SK-N-SH (cell line): Measurements from ENCODE around the gene SSR4. TPM values are rescaled to one million over a fixed set of nuclear protein-coding genes. Genes with fewer than 3 reads are reported as not detected.
A peak's percentile ranks its signal among the peaks of the same experiment; 100 is the strongest.

Experiments used
- CTCF ChIA-PET: fragments of 300-600, 350-600 bp; formaldehyde crosslinking; extraction: SDS; loops from one replicate; lab custom pipeline; 2021; lab: Yijun Ruan, JAX
- POLR2A ChIA-PET: fragments of 350-600 bp; sonication (Branson Sonifier 250); formaldehyde crosslinking; extraction: SDS; loops from one replicate; lab custom pipeline; 2020; ENCODE audit warnings: antibody characterized with exemption, inconsistent platforms; lab: Yijun Ruan, JAX
- DNase-seq: peaks from one replicate; pipeline ENCODE4 v3.0.0; 2012
- H2AFZ ChIP-seq: fragments of 200-600 bp; sonication (generic); 2 replicates; pipeline ENCODE4 v1.8.1; 2016; ENCODE audit warnings: antibody characterized with exemption, mild to moderate bottlenecking, low read depth
- H3F3A ChIP-seq: fragments of 200-600 bp; sonication (generic); replicated peaks from 2 replicates; pipeline ENCODE3; 2016; ENCODE audit warnings: antibody characterized with exemption, mild to moderate bottlenecking; ENCODE audit not compliant: insufficient read depth
- H3K27ac ChIP-seq, 2 experiments: fragments of 200-500 bp in 1 of 2; fragments of 200-600 bp in 1 of 2; sonication (Bioruptor generic) in 1 of 2; sonication (generic), shearing (Covaris generic) in 1 of 2; 2 replicates each; pipeline versions ENCODE4 v1.5.1 to v1.6.1; 2014 to 2016; ENCODE audit warnings: low read depth in 2 of 2, inconsistent platforms in 1 of 2, low read length in 1 of 2, mild to moderate bottlenecking in 1 of 2, mixed read lengths in 1 of 2
- H3K27me3 ChIP-seq: fragments of 200-600 bp; sonication (generic), shearing (Covaris generic); 2 replicates; pipeline ENCODE4 v1.6.1; 2016; ENCODE audit warnings: mixed run types; ENCODE audit not compliant: insufficient read depth
- H3K36me3 ChIP-seq, 2 experiments: fragments of 200-500 bp in 1 of 2; fragments of 200-600 bp in 1 of 2; sonication (Bioruptor generic) in 1 of 2; sonication (generic) in 1 of 2; replicated peaks in 1 of 2; 2 replicates each; pipeline versions ENCODE3 to v1.5.1; 2014 to 2016; ENCODE audit warnings: low read length in 1 of 2, mild to moderate bottlenecking in 1 of 2; ENCODE audit not compliant: insufficient read depth in 2 of 2, control insufficient read depth in 1 of 2
- H3K4me1 ChIP-seq, 2 experiments: fragments of 200-500 bp in 1 of 2; fragments of 200-600 bp in 1 of 2; sonication (Bioruptor generic) in 1 of 2; sonication (generic), shearing (Covaris generic) in 1 of 2; 2 replicates each; pipeline versions ENCODE4 v1.5.1 to v1.6.1; 2014 to 2016; ENCODE audit warnings: low read depth in 1 of 2, low read length in 1 of 2, mixed run types in 1 of 2; ENCODE audit not compliant: insufficient read depth in 2 of 2, control insufficient read depth in 1 of 2
- H3K4me2 ChIP-seq: fragments of 200-600 bp; sonication (generic), shearing (Covaris generic); 2 replicates; pipeline ENCODE4 v1.6.1; 2017; ENCODE audit warnings: mixed run types
- H3K4me3 ChIP-seq, 2 experiments: fragments of 200-500 bp in 1 of 2; fragments of 200-600 bp in 1 of 2; sonication (Bioruptor generic) in 1 of 2; sonication (generic), shearing (Covaris generic) in 1 of 2; 2 replicates each; pipeline versions ENCODE4 v1.5.1 to v1.8.1; 2014 to 2016; ENCODE audit warnings: low read depth in 2 of 2, inconsistent platforms in 1 of 2, low read length in 1 of 2, mild to moderate bottlenecking in 1 of 2, mixed read lengths in 1 of 2, moderate library complexity in 1 of 2
- H3K79me2 ChIP-seq: fragments of 200-600 bp; sonication (generic); 2 replicates; pipeline ENCODE4 v1.8.1; 2017; ENCODE audit warnings: mild to moderate bottlenecking; ENCODE audit not compliant: insufficient read depth
- H3K9ac ChIP-seq: fragments of 200-600 bp; sonication (generic); 2 replicates; pipeline ENCODE4 v1.6.1; 2017; ENCODE audit warnings: mixed run types
- H3K9me2 ChIP-seq: fragments of 200-600 bp; sonication (generic); 2 replicates; pipeline ENCODE4 v1.6.1; 2017; ENCODE audit warnings: mixed run types
- H3K9me3 ChIP-seq: fragments of 200-600 bp; sonication (generic); 2 replicates; pipeline ENCODE4 v1.6.1; 2017; ENCODE audit warnings: mixed run types, mild to moderate bottlenecking, moderate library complexity
- H4K20me1 ChIP-seq: fragments of 200-600 bp; sonication (generic); 2 replicates; pipeline ENCODE4 v1.6.1; 2017; ENCODE audit warnings: mild to moderate bottlenecking, mixed run types; ENCODE audit not compliant: insufficient read depth
- CHD2 ChIP-seq: fragments of 150-350 bp; IDR thresholded peaks from 2 replicates; pipeline ENCODE4 v1.6.1; 2018; ENCODE audit warnings: low read length; ENCODE audit not compliant: partially characterized antibody
- CTCF ChIP-seq: fragments of 200-600 bp; sonication (generic); IDR thresholded peaks from 2 replicates; pipeline ENCODE4 v1.6.1; 2017; ENCODE audit warnings: antibody characterized with exemption, mild to moderate bottlenecking, moderate library complexity
- ELF1 ChIP-seq: IDR thresholded peaks from 2 replicates; pipeline ENCODE4 v1.4.0; 2012
- FOXJ3 ChIP-seq: sonication (generic); formaldehyde crosslinking; IDR thresholded peaks from 2 replicates; pipeline ENCODE4 v1.5.1; 2020; ENCODE audit warnings: mild to moderate bottlenecking, missing genetic modification reagents
- FOXM1 ChIP-seq: IDR thresholded peaks from 2 replicates; pipeline ENCODE4 v1.4.0; 2012; ENCODE audit warnings: low read depth, mild to moderate bottlenecking
- GABPA ChIP-seq: IDR thresholded peaks from 2 replicates; pipeline ENCODE4 v1.4.0; 2012; ENCODE audit warnings: low read depth, mild to moderate bottlenecking
- GATA2 ChIP-seq: sonication (generic); formaldehyde crosslinking; IDR thresholded peaks from 2 replicates; pipeline ENCODE4 v1.5.0; 2020; ENCODE audit warnings: mild to moderate bottlenecking, missing genetic modification reagents
- MAX ChIP-seq: IDR thresholded peaks from 2 replicates; pipeline ENCODE4 v1.4.0; 2012; ENCODE audit warnings: low read depth
- MEF2A ChIP-seq: IDR thresholded peaks from 2 replicates; pipeline ENCODE4 v1.4.0; 2012; ENCODE audit warnings: low read depth, borderline replicate concordance
- NFIC ChIP-seq: IDR thresholded peaks from 2 replicates; pipeline ENCODE4 v1.4.0; 2012; ENCODE audit warnings: borderline replicate concordance
- NRF1 ChIP-seq: IDR thresholded peaks from 2 replicates; pipeline ENCODE4 v1.6.1; 2012; ENCODE audit warnings: low read depth, mild to moderate bottlenecking, low read length
- PBX3 ChIP-seq: IDR thresholded peaks from 2 replicates; pipeline ENCODE4; 2012
- POLR2AphosphoS5 ChIP-seq: IDR thresholded peaks from 2 replicates; pipeline ENCODE4 v1.6.1; 2012; ENCODE audit warnings: low read depth, low read length
- RAD21 ChIP-seq: IDR thresholded peaks from 2 replicates; pipeline ENCODE4 v1.6.1; 2012; ENCODE audit warnings: mild to moderate bottlenecking, low read length
- RCOR1 ChIP-seq: fragments of 150-350 bp; IDR thresholded peaks from 2 replicates; pipeline ENCODE4 v1.6.1; 2017; ENCODE audit warnings: antibody characterized with exemption, low read length
- RFX5 ChIP-seq: IDR thresholded peaks from 2 replicates; pipeline ENCODE4 v1.6.1; 2012; ENCODE audit warnings: mild to moderate bottlenecking, improper control_type of control experiment, low read length
- RXRA ChIP-seq: IDR thresholded peaks from 2 replicates; pipeline ENCODE4 v1.4.0; 2012; ENCODE audit warnings: low read depth, mild to moderate bottlenecking, borderline replicate concordance
- USF1 ChIP-seq: IDR thresholded peaks from 2 replicates; pipeline ENCODE4 v1.4.0; 2012; ENCODE audit warnings: low read depth, borderline replicate concordance
- USF2 ChIP-seq: fragments of 150-350 bp; IDR thresholded peaks from 2 replicates; pipeline ENCODE4 v1.6.1; 2017; ENCODE audit warnings: antibody characterized with exemption, low read length, low read depth, borderline replicate concordance
- YY1 ChIP-seq: IDR thresholded peaks from 2 replicates; pipeline ENCODE4 v1.4.0; 2012; ENCODE audit warnings: low read depth, mild to moderate bottlenecking
- WGBS: methylation state at CpG from one replicate; pipeline ENCODE4 v1.1.6; 2017; ENCODE audit warnings: low lambda C conversion rate; 5-methylcytosine and 5-hydroxymethylcytosine counted together
- polyA plus RNA-seq, 3 experiments: library from polyadenylated mRNA; depleted of rRNA; stranded (reverse); fragments of >200 nt; gene quantifications; 2 replicates each; pipeline ENCODE4 v1.2.3, GENCODE V29; 2012

Gene SSR4
- polyA plus RNA-seq, 1 of the 3 experiments (the other 2 are of a cell fraction), result 367 TPM

- peaks cover 44% of the 10 kb centered on the region for H3K79me2 ChIP-seq
- H3K27me3 ChIP-seq, result peaks cover 14% of the 10 kb centered on the region; the same call in 1 of the 2 replicates
- no peaks in the 10 kb centered on the region for H3K9me3 ChIP-seq
- H3K9me2 ChIP-seq, result no peaks in the 10 kb centered on the region
- ChIA-PET POLR2A (no interaction called here), CTCF (interaction anchor here (0.9 to 1.5 kb wide), 3 partner anchors 27 to 156 kb away, joined by 3 to 4 read pairs (median 3); partner anchors contain the start of gene PLXNB3)
- DNase-seq, result no peak
- H3K4me1 ChIP-seq, result peaks cover 5 to 27% of the 10 kb centered on the region in 2 experiments; a peak in 1 of 4 replicates
- H4K20me1 ChIP-seq, result 0 out of 2 replicates have a peak, but pooled peaks cover 12% of the 10 kb centered on the region
- H3K4me3 ChIP-seq, result no peak overlapping the region
- H3K4me2 ChIP-seq, result no peak overlapping the region
- H3K9ac ChIP-seq, result no peak overlapping the region
- TF ChIP-seq RAD21 (no peak), MAX (no peak), RCOR1 (no peak), GATA2 (CRISPR knock-in tag) (no peak), RXRA (no peak), PBX3 (no peak), FOXM1 (no peak), USF2 (no peak), RFX5 (no peak), USF1 (no peak), GABPA (no peak), YY1 (no peak), NFIC (no peak), MEF2A (no peak), FOXJ3 (CRISPR knock-in tag) (no peak), NRF1 (no peak), CTCF (no peak), ELF1 (no peak), CHD2 (no peak), POLR2AphosphoS5 (no peak)
- peaks cover 0 to 2% of the 10 kb centered on the region in 2 experiments for H3K36me3 ChIP-seq
- H2AFZ ChIP-seq, result no peak overlapping the region
- no peaks in the 10 kb centered on the region for H3F3A ChIP-seq
- 41% methylated on average over 9 of the region's 17 CpGs for WGBS
- peak overlapping the region in 1 of 2 experiments; percentile 16; a peak in 1 of 4 replicates for H3K27ac ChIP-seq
Observed at GRCh38 chrX:153791104-153791852, 3.2 kb upstream of the SSR4 start.
